Measurements from ENCODE around the gene CARMIL1. TPM values are rescaled to one million over a fixed set of nuclear protein-coding genes. Genes with fewer than 3 reads are reported as not detected.

The CARMIL1 gene
- total RNA-seq, 4 donors from 2014 or later = 14.9 to 23.5 (median 20.3) TPM

DNA sequence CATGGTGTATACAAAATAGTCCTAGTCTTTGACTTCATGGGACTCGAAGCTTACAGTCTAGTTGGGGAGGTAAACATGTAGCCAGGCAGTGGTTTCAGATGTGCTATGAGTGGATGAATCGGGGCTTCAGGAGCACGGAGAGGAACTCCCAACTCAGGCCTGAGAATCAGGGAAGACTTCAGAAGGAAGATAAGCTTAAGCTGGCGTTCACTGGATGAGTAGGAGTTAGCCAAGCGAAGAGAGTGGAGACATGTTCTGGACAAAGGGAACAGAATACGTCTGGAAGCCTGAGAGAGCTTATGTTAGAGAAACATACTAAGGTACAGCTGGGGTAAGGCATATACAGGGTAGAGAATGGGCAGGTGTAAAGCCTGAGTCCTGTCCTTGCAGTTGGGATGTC is 8.8 kb downstream of the CARMIL1 start:
- no peak for DNase-seq (ENCODE audit: low spot score in 2 of 2)
- no peak for TF ChIP-seq CTCF (IDR thresholded peaks at IDR 0.05)
- TF ChIP-seq POLR2A (IDR thresholded peaks at IDR 0.05) = no peak
- intact Hi-C loops (cut with DNase I; ENCODE audit: low total_unique reads) = no loop called here
- 90 to 93% methylated on average over 6 of the region's 6 CpGs for WGBS, 2 donors
- no peak overlapping the region for H3K4me3 ChIP-seq (ENCODE audit: low read depth, poor library complexity, severe bottlenecking)

GRCh38 chr6:25288518-25288917 is 9.3 kb downstream of the CARMIL1 start:
- WGBS, 2 donors = 91 to 98% methylated on average over 2 of the region's 2 CpGs
- intact Hi-C loops (cut with DNase I; ENCODE audit: low total_unique reads) = no loop called here
- no peak for DNase-seq (ENCODE audit: low spot score in 2 of 2)
- TF ChIP-seq POLR2A (IDR thresholded peaks at IDR 0.05) (no peak), CTCF (IDR thresholded peaks at IDR 0.05) (no peak)
- no peak overlapping the region for H3K4me3 ChIP-seq (ENCODE audit: low read depth, poor library complexity, severe bottlenecking)

- intact Hi-C loops (cut with DNase I; ENCODE audit: low total_unique reads) = no loop called here
- no peak overlapping the region for H3K4me3 ChIP-seq (ENCODE audit: low read depth, poor library complexity, severe bottlenecking)
- TF ChIP-seq POLR2A (IDR thresholded peaks at IDR 0.05) = no peak
- no peak for TF ChIP-seq CTCF (IDR thresholded peaks at IDR 0.05)
- DNase-seq (ENCODE audit: low spot score in 2 of 2) = no peak
- WGBS, 2 donors = 80 to 86% methylated on average over 5 of the region's 5 CpGs
Measured at GRCh38 chr6:25290306-25291060, 11.3 kb downstream of the CARMIL1 start.

DNA sequence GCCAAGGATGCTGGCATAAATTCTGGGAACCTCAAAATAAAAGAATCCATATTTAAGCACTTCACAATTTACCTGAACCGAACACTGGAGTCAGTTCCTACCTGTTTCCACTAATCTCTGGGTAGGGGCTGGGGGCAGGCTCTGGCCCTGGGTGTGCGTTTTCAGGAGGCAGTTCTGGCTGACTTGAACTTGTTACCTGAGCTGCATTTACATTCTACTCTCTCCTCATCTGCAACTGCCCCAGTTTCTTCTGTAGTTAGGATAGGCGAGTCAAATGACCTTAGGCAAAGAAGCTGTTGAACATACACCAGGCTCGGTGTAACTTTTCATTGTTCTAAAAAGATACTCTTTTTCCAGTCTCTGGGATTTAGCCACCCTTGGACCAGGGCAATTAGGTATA is 13.2 kb downstream of the CARMIL1 start:
- H3K4me3 ChIP-seq (ENCODE audit: low read depth, poor library complexity, severe bottlenecking) = no peak overlapping the region
- intact Hi-C loops (cut with DNase I; ENCODE audit: low total_unique reads) = no loop called here
- DNase-seq (ENCODE audit: low spot score in 2 of 2) = no peak
- 51 to 66% methylated on average over 4 of the region's 4 CpGs for WGBS, 2 donors
- no peak for TF ChIP-seq CTCF (IDR thresholded peaks at IDR 0.05)
- no peak for TF ChIP-seq POLR2A (IDR thresholded peaks at IDR 0.05)

GRCh38 chr6:25295651-25296050 is 16.5 kb downstream of the CARMIL1 start:
- DNase-seq (ENCODE audit: low spot score in 2 of 2) = no peak
- H3K4me3 ChIP-seq (ENCODE audit: low read depth, poor library complexity, severe bottlenecking) = no peak overlapping the region
- 22 to 56% methylated on average over 1 of the region's 1 CpG for WGBS, 2 donors
- intact Hi-C loops (cut with DNase I; ENCODE audit: low total_unique reads) = no loop called here
- no peak for TF ChIP-seq POLR2A (IDR thresholded peaks at IDR 0.05)

- TF ChIP-seq CTCF (IDR thresholded peaks at IDR 0.05) (no peak), POLR2A (IDR thresholded peaks at IDR 0.05) (no peak)
- 78 to 87% methylated on average over 2 of the region's 2 CpGs for WGBS, 2 donors
- DNase-seq (ENCODE audit: low spot score in 2 of 2) = no peak
- H3K4me3 ChIP-seq (ENCODE audit: low read depth, poor library complexity, severe bottlenecking) = no peak overlapping the region
- intact Hi-C loops (cut with DNase I; ENCODE audit: low total_unique reads) = no loop called here
Measured at GRCh38 chr6:25296217-25296905, 17.2 kb downstream of the CARMIL1 start.
